Testis (tissue), 3 donors: ENCODE data around the gene COL9A1. TPM values are rescaled to one million over a fixed set of nuclear protein-coding genes. Genes with fewer than 3 reads are reported as not detected.

Experiments used
- DNase-seq: peaks from one replicate; pipeline ENCODE4 v3.0.0-alpha.2; 2019
- H3K27ac ChIP-seq, 2 donors: fragments of 200-600 bp; sonication (generic); one replicate each; pipeline ENCODE4 v1.5.1; 2019
- H3K27me3 ChIP-seq: fragments of 200-600 bp; sonication (generic); one replicate; pipeline ENCODE4 v1.5.1; 2019
- H3K36me3 ChIP-seq: fragments of 200-600 bp; sonication (generic); one replicate; pipeline ENCODE4 v1.5.1; 2017; ENCODE audit warnings: low read depth; ENCODE audit errors: missing control alignments
- H3K4me1 ChIP-seq: fragments of 200-600 bp; sonication (generic); one replicate; pipeline ENCODE4 v1.5.1; 2019
- H3K4me3 ChIP-seq, 2 donors: fragments of 200-600 bp; sonication (generic); one replicate each; pipeline ENCODE4 v1.5.1; 2017 to 2019
- H3K9me3 ChIP-seq: fragments of 200-600 bp; sonication (generic); one replicate; pipeline ENCODE4 v1.5.1; 2017
- CTCF ChIP-seq, 3 experiments: fragments of 450-650 bp in 2 of 3; fragments of 200-600 bp in 1 of 3; sonication (generic) in 1 of 3; IDR thresholded peaks; one replicate each; pipeline ENCODE4 v1.5.1; 2016 to 2019; ENCODE audit warnings: antibody characterized with exemption in 3 of 3, mild to moderate bottlenecking in 2 of 3, moderate library complexity in 1 of 3
- POLR2A ChIP-seq: fragments of 450-650 bp; IDR thresholded peaks from one replicate; pipeline ENCODE4 v1.6.1; 2017; ENCODE audit warnings: antibody characterized with exemption, mild to moderate bottlenecking, moderate library complexity
- WGBS, 2 donors: methylation state at CpG; one replicate each; pipeline ENCODE4 v1.1.5; 2018; 5-methylcytosine and 5-hydroxymethylcytosine counted together
- intact Hi-C: fragments of 100-400 bp; cut with DNase I; formaldehyde crosslinking; loops from one replicate; pipeline ENCODE4 v1.15.1; 2023; ENCODE audit warnings: low total_unique reads
- polyA plus RNA-seq: library from polyadenylated mRNA; stranded (reverse); fragments of 350-450 nt; fragmentation: Illumina TruSeq; extraction: RNeasy Lipid Tissue Mini Kit (QIAGEN cat#74804); gene quantifications from one replicate; pipeline ENCODE4 v1.2.3, GENCODE V29; 2014; ENCODE audit warnings: low read depth, low replicate concordance; ENCODE audit not compliant: insufficient read depth
- total RNA-seq, 2 donors: library from RNA; depleted of rRNA; stranded (reverse); fragments of >200 nt; gene quantifications; one replicate each; pipeline ENCODE4 v1.2.3, GENCODE V29; 2016

COL9A1 gene
- total and polyA plus RNA-seq, 3 donors from 2014 or later: 1.5 to 8.1 (median 1.8) TPM

GRCh38 chr6:70171236-70171635, 131.6 kb downstream of the COL9A1 start:
- Histone ChIP-seq H3K4me1 (no peaks in the 10 kb centered on the region), H3K9me3 (no peaks in the 10 kb centered on the region), H3K27ac (no peak overlapping the region), H3K4me3 (no peak overlapping the region), H3K36me3 (no peaks in the 10 kb centered on the region), H3K27me3 (no peaks in the 10 kb centered on the region)
- TF ChIP-seq POLR2A (no peak), CTCF (IDR thresholded peaks at IDR 0.05) (no peak)
- intact Hi-C loops: no loop called here
- no peak for DNase-seq

DNA sequence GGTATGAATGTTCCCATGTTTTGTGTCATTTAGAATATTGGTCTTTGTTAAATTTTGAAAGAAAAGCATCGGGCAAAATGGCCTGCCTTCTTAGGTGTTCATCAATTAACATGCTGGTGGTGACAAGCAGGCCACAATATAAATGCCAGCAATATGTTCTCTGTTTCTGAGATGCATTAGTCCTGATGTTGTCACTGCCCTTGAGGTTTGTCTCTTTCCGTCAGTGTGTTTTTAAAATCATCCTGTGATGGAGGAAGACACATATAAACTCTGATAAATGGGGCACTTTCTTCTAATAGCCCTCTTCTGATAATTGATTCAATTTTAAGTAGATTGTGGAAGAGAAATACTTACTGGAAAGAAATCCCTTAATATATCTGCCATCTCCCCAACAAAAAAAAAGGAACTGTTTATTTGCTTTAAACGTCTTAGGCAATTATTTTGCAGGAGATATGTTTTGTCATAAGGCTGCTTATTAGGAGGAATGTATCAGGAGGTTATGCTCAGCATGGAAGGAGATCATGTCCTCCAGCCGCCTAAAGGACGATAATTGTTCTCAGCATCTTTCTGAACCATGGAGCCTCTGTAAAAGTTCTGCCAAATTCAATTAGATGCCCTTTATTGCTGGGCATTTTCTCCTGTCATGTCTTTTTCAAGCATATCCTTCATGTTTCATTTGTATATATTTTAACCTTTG, 134.1 kb downstream of the COL9A1 start:
- Histone ChIP-seq H3K27ac (no peak overlapping the region), H3K36me3 (no peaks in the 10 kb centered on the region), H3K9me3 (no peaks in the 10 kb centered on the region), H3K4me3 (no peak overlapping the region), H3K27me3 (no peaks in the 10 kb centered on the region), H3K4me1 (no peaks in the 10 kb centered on the region)
- 68 to 76% methylated on average over 5 of the region's 5 CpGs for WGBS, 2 donors
- no peak for TF ChIP-seq POLR2A
- TF ChIP-seq CTCF (IDR thresholded peaks at IDR 0.05): no peak
- intact Hi-C loops: no loop called here
- DNase-seq: no peak

Other genes with a start within 250 kb of the COL9A1 start
- gene FAM135A, start 110.4 kb upstream of the COL9A1 start, total RNA-seq: 10 to 100 TPM; 67.0 to 68.9 TPM
- 21.7 TPM for gene FAM135A, start 110.4 kb upstream of the COL9A1 start, polyA plus RNA-seq